ENCODE results near the gene SLC30A10. TPM values are rescaled to one million over a fixed set of nuclear protein-coding genes. Genes with fewer than 3 reads are reported as not detected.
"Not testable (repeated sequence)": the region's sequence is repeated elsewhere in the genome, so short reads cannot be mapped to it uniquely, and the experiment has no call there.

Gene SLC30A10
- total and polyA plus RNA-seq, 8 donors, result 0.13 to 0.50 (median 0.18) TPM; not detected in 3

GRCh38 chr1:219954736-219955421 lies 26.5 kb upstream of the SLC30A10 start:
- no peak overlapping the region for H3K4me3 ChIP-seq
- TF ChIP-seq, protein P1, sequence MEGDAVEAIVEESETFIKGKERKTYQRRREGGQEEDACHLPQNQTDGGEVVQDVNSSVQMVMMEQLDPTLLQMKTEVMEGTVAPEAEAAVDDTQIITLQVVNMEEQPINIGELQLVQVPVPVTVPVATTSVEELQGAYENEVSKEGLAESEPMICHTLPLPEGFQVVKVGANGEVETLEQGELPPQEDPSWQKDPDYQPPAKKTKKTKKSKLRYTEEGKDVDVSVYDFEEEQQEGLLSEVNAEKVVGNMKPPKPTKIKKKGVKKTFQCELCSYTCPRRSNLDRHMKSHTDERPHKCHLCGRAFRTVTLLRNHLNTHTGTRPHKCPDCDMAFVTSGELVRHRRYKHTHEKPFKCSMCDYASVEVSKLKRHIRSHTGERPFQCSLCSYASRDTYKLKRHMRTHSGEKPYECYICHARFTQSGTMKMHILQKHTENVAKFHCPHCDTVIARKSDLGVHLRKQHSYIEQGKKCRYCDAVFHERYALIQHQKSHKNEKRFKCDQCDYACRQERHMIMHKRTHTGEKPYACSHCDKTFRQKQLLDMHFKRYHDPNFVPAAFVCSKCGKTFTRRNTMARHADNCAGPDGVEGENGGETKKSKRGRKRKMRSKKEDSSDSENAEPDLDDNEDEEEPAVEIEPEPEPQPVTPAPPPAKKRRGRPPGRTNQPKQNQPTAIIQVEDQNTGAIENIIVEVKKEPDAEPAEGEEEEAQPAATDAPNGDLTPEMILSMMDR (IDR thresholded peaks at IDR 0.05), result no peak
- H3K36me3 ChIP-seq, result no peaks in the 10 kb centered on the region
- DNase-seq, result no peak
- H3K27me3 ChIP-seq, result no peaks in the 10 kb centered on the region
- intact Hi-C loops (cut with DNase I), result no loop called here
- no peak overlapping the region for H3K27ac ChIP-seq
- no peaks in the 10 kb centered on the region for H3K9me3 ChIP-seq
- ATAC-seq, result no peak
- H3K4me1 ChIP-seq, result no peaks in the 10 kb centered on the region

DNA sequence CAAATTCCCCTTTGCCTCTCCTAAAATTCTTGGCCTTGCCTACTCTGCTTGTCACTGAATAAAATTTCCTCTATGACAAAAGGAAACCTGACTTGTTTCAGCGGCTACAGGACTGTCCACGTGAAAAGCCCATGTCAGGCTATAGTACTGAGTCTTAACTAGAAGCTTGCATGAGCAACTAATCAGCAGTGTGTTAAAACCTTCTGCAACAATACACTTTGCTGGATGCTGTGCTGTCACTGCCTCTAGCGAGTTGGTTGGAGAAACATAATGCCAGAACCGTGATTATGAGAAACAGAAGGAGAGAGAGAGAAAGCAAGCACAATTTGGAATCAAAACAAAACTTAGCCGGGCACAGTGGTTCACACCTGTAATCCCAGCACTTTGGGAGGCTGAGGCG lies 25.7 kb upstream of the SLC30A10 start:
- ATAC-seq, result no peak
- TF ChIP-seq, protein P1 (IDR thresholded peaks at IDR 0.05), result no peak
- H3K27ac ChIP-seq, result no peak overlapping the region
- H3K9me3 ChIP-seq, result no peaks in the 10 kb centered on the region
- no peaks in the 10 kb centered on the region for H3K4me1 ChIP-seq
- no peaks in the 10 kb centered on the region for H3K36me3 ChIP-seq
- H3K4me3 ChIP-seq, result no peak overlapping the region
- intact Hi-C loops (cut with DNase I), result no loop called here
- no peaks in the 10 kb centered on the region for H3K27me3 ChIP-seq
- DNase-seq, result no peak

DNA sequence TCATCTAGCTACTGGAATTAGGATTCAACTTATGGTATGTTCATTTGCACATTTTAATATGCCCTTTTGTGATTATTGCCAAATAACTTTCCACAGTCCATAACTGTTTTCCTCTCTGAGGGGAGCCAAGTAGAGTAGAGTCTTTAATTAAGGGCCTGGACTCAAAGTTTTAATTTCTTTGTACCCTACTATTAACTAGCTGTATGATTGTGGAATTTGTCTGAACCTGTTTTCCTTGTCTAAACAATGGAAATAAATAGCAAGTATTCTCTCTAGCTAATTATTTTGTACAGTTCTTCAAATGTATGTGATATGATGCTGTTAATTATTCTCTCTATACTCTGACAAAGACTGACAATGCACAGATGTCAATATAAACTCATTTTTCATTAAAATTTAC lies 24.0 kb upstream of the SLC30A10 start:
- H3K27me3 ChIP-seq, result no peaks in the 10 kb centered on the region
- intact Hi-C loops (cut with DNase I), result no loop called here

GRCh38 chr1:219949227-219949626 lies 20.9 kb upstream of the SLC30A10 start:
- H3K4me1 ChIP-seq; H3K36me3 ChIP-seq; ATAC-seq; H3K4me3 ChIP-seq; H3K9me3 ChIP-seq; intact Hi-C loops (cut with DNase I); H3K27ac ChIP-seq; DNase-seq: not testable (repeated sequence)
- peaks cover 0 to 13% of the 10 kb centered on the region in 2 donors for H3K27me3 ChIP-seq

More for the DNA sequence above, 24.0 kb upstream of the SLC30A10 start:
- no peaks in the 10 kb centered on the region for H3K4me1 ChIP-seq
- no peaks in the 10 kb centered on the region for H3K36me3 ChIP-seq
- DNase-seq, result no peak
- no peak overlapping the region for H3K4me3 ChIP-seq
- TF ChIP-seq, protein P1 (IDR thresholded peaks at IDR 0.05), result no peak
- H3K27ac ChIP-seq, result no peak overlapping the region
- H3K9me3 ChIP-seq, result no peaks in the 10 kb centered on the region
- ATAC-seq, result no peak

DNA sequence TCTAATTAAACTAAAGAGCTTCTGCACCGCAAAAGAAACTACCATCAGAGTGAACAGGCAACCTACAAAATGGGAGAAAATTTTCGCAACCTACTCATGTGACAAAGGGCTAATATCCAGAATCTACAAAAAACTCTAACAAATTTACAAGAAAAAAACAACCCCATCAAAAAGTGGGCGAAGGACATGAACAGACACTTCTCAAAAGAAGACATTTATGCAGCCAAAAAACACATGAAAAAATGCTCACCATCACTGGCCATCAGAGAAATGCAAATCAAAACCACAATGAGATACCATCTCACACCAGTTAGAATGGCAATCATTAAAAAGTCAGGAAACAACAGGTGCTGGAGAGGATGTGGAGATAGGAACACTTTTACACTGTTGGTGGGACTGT lies 20.4 kb upstream of the SLC30A10 start:
- intact Hi-C loops (cut with DNase I); H3K9me3 ChIP-seq; H3K4me1 ChIP-seq; H3K36me3 ChIP-seq; ATAC-seq; DNase-seq; H3K4me3 ChIP-seq; H3K27ac ChIP-seq: not testable (repeated sequence)
- peaks cover 0 to 16% of the 10 kb centered on the region in 2 donors for H3K27me3 ChIP-seq

DNA sequence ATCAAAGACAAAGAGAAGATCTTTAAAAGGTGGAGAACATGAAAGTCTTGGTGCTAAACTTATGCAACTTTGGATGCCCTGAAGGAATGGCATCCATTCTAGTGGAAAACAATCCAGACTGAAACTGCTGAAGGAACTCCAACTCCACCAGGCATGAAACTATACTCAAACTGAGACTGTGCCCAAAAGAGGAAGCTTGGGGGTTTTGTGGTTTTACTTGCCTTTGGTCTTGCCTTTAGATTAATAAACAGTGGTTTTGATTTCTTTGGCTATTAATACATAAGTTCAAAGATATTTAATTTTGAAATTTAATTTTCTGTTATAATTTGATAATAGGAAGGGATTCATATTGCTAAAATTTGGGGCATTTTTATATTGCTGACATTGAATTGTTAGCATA lies 17.4 kb upstream of the SLC30A10 start:
- TF ChIP-seq, protein P1 (IDR thresholded peaks at IDR 0.05), result no peak
- H3K27me3 ChIP-seq, result peaks cover 0 to 16% of the 10 kb centered on the region in 2 donors
- ATAC-seq (no peak), DNase-seq (no peak)
- H3K36me3 ChIP-seq, result no peaks in the 10 kb centered on the region
- no peak overlapping the region for H3K27ac ChIP-seq
- H3K4me1 ChIP-seq, result no peaks in the 10 kb centered on the region
- H3K4me3 ChIP-seq, result no peak overlapping the region
- no peaks in the 10 kb centered on the region for H3K9me3 ChIP-seq
- intact Hi-C loops (cut with DNase I), result no loop called here

All from left lung (tissue), 10 donors.